HepG2 (cell line): ENCODE results near the gene SHC1. TPM values are rescaled to one million over a fixed set of nuclear protein-coding genes. Genes with fewer than 3 reads are reported as not detected.
"Not testable (repeated sequence)": the region's sequence is repeated elsewhere in the genome, so short reads cannot be mapped to it uniquely, and the experiment has no call there.

ENCODE experiments used
- ATAC-seq: fragments of 200-7000 bp; cut with Tn5 transposase; 3 replicates; pipeline ENCODE4 v1.9.1; 2020; ENCODE audit warnings: mild to moderate bottlenecking, moderate library complexity
- BruUV-seq: library from RNA; stranded (reverse); fragments of 400-500 nt; replicated peaks from 2 replicates; lab custom pipeline; 2021; lab: Mats Ljungman, UMichigan
- CTCF ChIA-PET: fragments of 300-600 bp; formaldehyde crosslinking; extraction: SDS; loops from one replicate; lab custom pipeline; 2021; ENCODE audit warnings: low total read pairs, inconsistent platforms, low intra/inter-chr PET ratio; lab: Yijun Ruan, JAX
- POLR2A ChIA-PET: fragments of 350-600 bp; sonication (Branson Sonifier 250); formaldehyde crosslinking; loops from one replicate; lab custom pipeline; 2020; ENCODE audit warnings: antibody characterized with exemption, inconsistent platforms; lab: Yijun Ruan, JAX
- DNase-seq: peaks from one replicate; pipeline ENCODE4 v3.0.0-alpha.2; 2015; ENCODE audit warnings: low spot score
- FAIRE-seq: peaks from 3 replicates; lab custom pipeline; 2011; peaks lifted over from hg19 to GRCh38; lab: Jason Lieb, UNC
- H2AFZ ChIP-seq: one replicate; pipeline ENCODE4 v1.6.1; 2011; ENCODE audit warnings: low read length, inconsistent platforms
- H3K27ac ChIP-seq: fragments of 300-600 bp; 3 replicates; pipeline ENCODE4 v1.8.0; 2011; ENCODE audit warnings: mixed run types, mild to moderate bottlenecking, mixed read lengths, low read length, inconsistent platforms; ENCODE audit not compliant: insufficient read depth; ENCODE audit errors: extremely low read length
- H3K27me3 ChIP-seq, 2 experiments: fragments of 200-600 bp in 1 of 2; 2 replicates in 1 of 2; 3 replicates in 1 of 2; pipeline versions ENCODE4 v1.6.0 to v1.8.0; 2011; ENCODE audit warnings: low read length in 2 of 2, mild to moderate bottlenecking in 2 of 2, moderate library complexity in 2 of 2, inconsistent platforms in 1 of 2; ENCODE audit not compliant: insufficient read depth in 2 of 2, control insufficient read depth in 1 of 2
- H3K36me3 ChIP-seq, 2 experiments: fragments of 200-600 bp in 1 of 2; replicated peaks in 1 of 2; 2 replicates in 1 of 2; 3 replicates in 1 of 2; pipeline versions ENCODE4 v1.5.1 to v1.8.0; 2011; ENCODE audit warnings: low read length in 2 of 2, inconsistent platforms in 1 of 2; ENCODE audit not compliant: insufficient read depth in 2 of 2, control insufficient read depth in 1 of 2
- H3K4me1 ChIP-seq: 2 replicates; pipeline ENCODE4 v1.5.1; 2012; ENCODE audit warnings: low read length, inconsistent platforms; ENCODE audit not compliant: insufficient read depth
- H3K4me2 ChIP-seq: 2 replicates; pipeline ENCODE4 v1.6.0; 2011; ENCODE audit warnings: low read depth, low read length, inconsistent platforms
- H3K4me3 ChIP-seq, 3 experiments: fragments of 200-600 bp in 1 of 3; sonication (generic), shearing (Covaris generic) in 1 of 3; replicated peaks in 1 of 3; 2 replicates each; pipeline ENCODE4 v1.5.1; 2011 to 2016; ENCODE audit warnings: low read length in 3 of 3, inconsistent platforms in 2 of 3, low read depth in 2 of 3, mild to moderate bottlenecking in 2 of 3, control low read depth in 1 of 3, mixed read lengths in 1 of 3; ENCODE audit not compliant: insufficient read depth in 1 of 3
- H3K79me2 ChIP-seq: one replicate; pipeline ENCODE4 v1.6.1; 2011; ENCODE audit warnings: low read length, inconsistent platforms; ENCODE audit not compliant: insufficient read depth
- H3K9ac ChIP-seq: 2 replicates; pipeline ENCODE4 v1.6.0; 2011; ENCODE audit warnings: mild to moderate bottlenecking, low read depth, low read length, inconsistent platforms; ENCODE audit not compliant: insufficient read depth
- H3K9me3 ChIP-seq: 2 replicates; pipeline ENCODE4 v1.5.1; 2012; ENCODE audit warnings: mild to moderate bottlenecking, low read length
- H4K20me1 ChIP-seq: 2 replicates; pipeline ENCODE4 v1.6.0; 2011; ENCODE audit warnings: inconsistent platforms, mild to moderate bottlenecking, low read length, moderate library complexity; ENCODE audit not compliant: insufficient read depth
- CHD4 ChIP-seq: fragments of 200-600 bp; sonication (generic); IDR thresholded peaks from 2 replicates; pipeline ENCODE4 v1.7.0; 2017; ENCODE audit warnings: mild to moderate bottlenecking, low read length, borderline replicate concordance
- DPF2 ChIP-seq: sonication (generic); formaldehyde crosslinking; IDR thresholded peaks from 2 replicates; pipeline ENCODE4 v1.4.0; 2020; ENCODE audit warnings: mild to moderate bottlenecking, low read depth, missing genetic modification reagents, borderline replicate concordance
- IRX3 ChIP-seq: sonication (generic); formaldehyde crosslinking; IDR thresholded peaks from 2 replicates; pipeline ENCODE4 v1.8.1; 2023; ENCODE audit warnings: mild to moderate bottlenecking, low read depth, missing genetic modification reagents, borderline replicate concordance
- KDM2A ChIP-seq: sonication (generic); formaldehyde crosslinking; IDR thresholded peaks from 2 replicates; pipeline ENCODE4 v1.4.0; 2020; ENCODE audit warnings: low read depth, missing genetic modification reagents, borderline replicate concordance
- NBN ChIP-seq: fragments of 450-650 bp; conservative IDR thresholded peaks from 2 replicates; pipeline ENCODE4 v1.6.1; 2017
- NR2F1 ChIP-seq, 2 experiments: fragments of 450-650 bp in 1 of 2; formaldehyde crosslinking in 1 of 2; IDR thresholded peaks; 2 replicates each; pipeline versions ENCODE4 v1.5.0 to v1.6.1; 2016 to 2020; ENCODE audit warnings: mild to moderate bottlenecking in 1 of 2, missing compliant biosample characterization in 1 of 2, missing genetic modification reagents in 1 of 2, moderate library complexity in 1 of 2
- NR2F2 ChIP-seq: IDR thresholded peaks from 2 replicates; pipeline ENCODE4 v1.6.1; 2012; ENCODE audit warnings: low read depth, inconsistent platforms, borderline replicate concordance
- RAD21 ChIP-seq: fragments of 450-650 bp; formaldehyde crosslinking; IDR thresholded peaks from 2 replicates; pipeline ENCODE4 v1.5.0; 2020; ENCODE audit warnings: mild to moderate bottlenecking
- SRSF9 ChIP-seq: fragments of 200-400 bp; formaldehyde crosslinking; IDR thresholded peaks from 2 replicates; pipeline ENCODE4 v1.6.1; 2018; ENCODE audit warnings: borderline replicate concordance, mild to moderate bottlenecking, low read depth, low read length; ENCODE audit not compliant: insufficient read depth, poor library complexity, severe bottlenecking
- TCF12 ChIP-seq, 2 experiments: fragments of 450-650 bp in 1 of 2; sonication (generic) in 1 of 2; formaldehyde crosslinking in 1 of 2; IDR thresholded peaks; 2 replicates each; pipeline versions ENCODE4 v1.6.1 to v1.8.0; 2017 to 2022; ENCODE audit warnings: antibody characterized with exemption in 1 of 2, mild to moderate bottlenecking in 1 of 2, missing genetic modification reagents in 1 of 2, moderate library complexity in 1 of 2
- ZNF546 ChIP-seq: sonication (generic); formaldehyde crosslinking; conservative IDR thresholded peaks from 2 replicates; pipeline ENCODE4 v1.8.1; 2023; ENCODE audit warnings: mild to moderate bottlenecking, missing genetic modification reagents
- ZNF652 ChIP-seq: IDR thresholded peaks from 2 replicates; pipeline ENCODE4 v1.6.1; 2016; ENCODE audit warnings: low read depth, borderline replicate concordance
- WGBS: methylation state at CpG from one replicate; pipeline ENCODE4 v1.1.6; 2017; ENCODE audit warnings: low lambda C conversion rate; 5-methylcytosine and 5-hydroxymethylcytosine counted together
- in situ Hi-C: cut with HindIII; loops from 2 replicates; pipeline ENCODE4 v1.10.0; 2017; ENCODE audit warnings: low pct_unique_long_range_greater_than_20kb; ENCODE audit not compliant: extremely low pct_ligation_motif_present
- intact Hi-C: fragments of 100-400 bp; cut with micrococcal nuclease; formaldehyde crosslinking; loops from one replicate; pipeline ENCODE4 v1.10.0; 2022; ENCODE audit not compliant: unreplicated experiment
- polyA plus RNA-seq, 8 experiments: library from polyadenylated mRNA; depleted of rRNA in 3 of 8; stranded (reverse) in 7 of 8; unstranded in 1 of 8; fragments of >200 nt; fragmentation: Illumina TruSeq in 4 of 8; extraction: Trizol in 4 of 8; gene quantifications; 2 replicates each; pipeline versions ENCODE4 v1.2.1 to v1.2.3, GENCODE V29; 2011 to 2016; ENCODE audit warnings: low read depth in 4 of 8, missing spikeins in 1 of 8, mixed read lengths in 1 of 8; ENCODE audit not compliant: insufficient read depth in 1 of 8
- total RNA-seq, 5 experiments: library from RNA; depleted of rRNA; stranded (reverse); fragments of >200 nt; fragmentation: Illumina TruSeq; extraction: Trizol; gene quantifications; 2 replicates each; pipeline ENCODE4 v1.2.3, GENCODE V29; 2016; ENCODE audit warnings: low read depth in 1 of 5

Gene SHC1
- total and polyA plus RNA-seq, 2 of the 13 experiments (the other 11 are each of a cell fraction or from before 2014, with no cell fraction given): 52.0 to 137 TPM

GRCh38 chr1:154978360-154978759 lies 7.8 kb upstream of the SHC1 start:
- Histone ChIP-seq H3K36me3 (peaks cover 2 to 18% of the 10 kb centered on the region in 2 experiments), H3K9me3 (no peaks in the 10 kb centered on the region), H4K20me1 (no peaks in the 10 kb centered on the region), H3K27me3 (no peaks in the 10 kb centered on the region; a peak in 1 of 5 replicates), H3K4me3 (no peak overlapping the region), H3K4me2 (no peak overlapping the region), H3K79me2 (peaks cover 50% of the 10 kb centered on the region), H3K27ac (no peak overlapping the region), H2AFZ (no peak overlapping the region), H3K4me1 (peaks cover 29% of the 10 kb centered on the region), H3K9ac (no peak overlapping the region)
- ATAC-seq (no peak), FAIRE-seq (no peak), DNase-seq (no peak)
- in situ Hi-C loops: no loop called here
- TF ChIP-seq RAD21 (CRISPR knock-in tag) (no peak), ZNF652 (CRISPR knock-in tag) (no peak), IRX3 (CRISPR knock-in tag) (no peak), NR2F2 (no peak), KDM2A (CRISPR knock-in tag) (no peak), DPF2 (CRISPR knock-in tag) (no peak), NBN (no peak), NR2F1 (CRISPR knock-in tag; IDR thresholded peaks at IDR 0.05) (no peak), TCF12 (IDR thresholded peaks at IDR 0.05) (no peak), TCF12 (CRISPR knock-in tag; IDR thresholded peaks at IDR 0.05) (no peak), ZNF546 (no peak), SRSF9 (no peak), CHD4 (no peak)
- intact Hi-C loops: no loop called here
- WGBS: 97% methylated on average over 3 of the region's 3 CpGs
- BruUV-seq: no TSS peak
- ChIA-PET POLR2A (no interaction called here), CTCF (no interaction called here)

DNA sequence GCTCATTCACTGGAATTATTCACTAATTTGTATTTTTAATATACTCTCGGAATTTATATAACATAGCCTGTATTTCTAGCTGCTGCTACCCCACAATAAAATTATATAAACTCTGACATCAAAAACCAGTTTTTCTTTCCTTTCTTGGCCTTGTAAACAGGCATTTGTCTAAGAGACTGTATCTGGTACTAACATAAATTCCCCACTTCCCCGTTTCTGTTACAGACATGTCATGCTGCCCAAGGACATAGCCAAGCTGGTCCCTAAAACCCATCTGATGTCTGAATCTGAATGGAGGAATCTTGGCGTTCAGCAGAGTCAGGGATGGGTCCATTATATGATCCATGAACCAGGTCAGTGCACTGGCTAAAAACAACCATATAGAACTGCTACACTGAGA lies 7.2 kb upstream of the SHC1 start:
- Histone ChIP-seq H3K4me1 (peaks cover 33% of the 10 kb centered on the region), H3K36me3 (peaks cover 2 to 18% of the 10 kb centered on the region in 2 experiments), H3K79me2 (peaks cover 48% of the 10 kb centered on the region)
- H3K9ac ChIP-seq, FAIRE-seq, H2AFZ ChIP-seq, ATAC-seq, CTCF ChIA-PET, H4K20me1 ChIP-seq, intact Hi-C loops, DNase-seq, H3K27me3 ChIP-seq, H3K9me3 ChIP-seq, BruUV-seq, H3K27ac ChIP-seq, H3K4me2 ChIP-seq, H3K4me3 ChIP-seq, in situ Hi-C loops: not testable (repeated sequence)
- WGBS: 85% methylated on average over 3 of the region's 3 CpGs
- POLR2A ChIA-PET: interaction anchor here (1.4 kb wide), 1 partner anchor 40 kb away, joined by 3 read pairs; no protein-coding TSS in a partner anchor
